Kidney epithelial cell (primary cell): Measurements from ENCODE around the gene TBCC. TPM values are rescaled to one million over a fixed set of nuclear protein-coding genes. Genes with fewer than 3 reads are reported as not detected.

ENCODE experiments used
- DNase-seq: peaks from one replicate; pipeline ENCODE4 v3.0.0-alpha.2; 2010; ENCODE audit warnings: low read depth
- H3K27me3 ChIP-seq: 2 replicates; pipeline ENCODE4 v1.6.0; 2011; ENCODE audit warnings: low read length; ENCODE audit not compliant: control insufficient read depth, insufficient read depth
- H3K36me3 ChIP-seq: 2 replicates; pipeline ENCODE4 v1.5.1; 2011; ENCODE audit warnings: low read length; ENCODE audit not compliant: control insufficient read depth, insufficient read depth
- H3K4me3 ChIP-seq: 2 replicates; pipeline ENCODE4 v1.5.1; 2011; ENCODE audit warnings: low read depth, mild to moderate bottlenecking, control low read depth, low read length
- CTCF ChIP-seq: IDR thresholded peaks from 2 replicates; pipeline ENCODE4 v1.5.1; 2011; ENCODE audit warnings: mild to moderate bottlenecking, moderate library complexity, low read length, control low read depth, inconsistent platforms; ENCODE audit not compliant: insufficient read depth, poor library complexity, severe bottlenecking
- total RNA-seq: library from RNA; depleted of rRNA; stranded (reverse); fragments of >200 nt; gene quantifications from 2 replicates; pipeline ENCODE4 v1.2.3, GENCODE V29; 2015

The TBCC gene
- total RNA-seq, 1 donor from 2014 or later: 55.2 TPM

DNA sequence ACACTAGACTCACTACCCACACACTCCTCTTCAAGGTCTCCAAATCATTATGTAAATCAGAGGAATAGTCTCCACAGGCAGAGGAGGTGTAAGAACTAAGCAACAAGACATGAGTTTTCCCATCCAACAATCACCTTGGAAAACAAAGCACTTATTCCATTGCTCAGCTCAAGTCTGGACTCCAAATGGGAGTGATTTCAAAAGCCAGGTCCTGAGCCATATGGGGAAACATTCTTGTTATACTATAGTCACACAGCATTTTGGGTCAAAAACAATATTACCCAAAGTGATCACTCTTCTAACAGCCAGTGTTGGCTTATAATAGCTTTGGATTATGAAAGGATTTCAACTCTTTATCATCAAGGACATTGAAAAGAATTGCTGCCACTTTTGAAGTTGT is 19.9 kb downstream of the TBCC start:
- DNase-seq: no peak
- no peak overlapping the region for H3K4me3 ChIP-seq
- no peaks in the 10 kb centered on the region for H3K36me3 ChIP-seq
- no peaks in the 10 kb centered on the region for H3K27me3 ChIP-seq
- no peak for TF ChIP-seq CTCF

DNA sequence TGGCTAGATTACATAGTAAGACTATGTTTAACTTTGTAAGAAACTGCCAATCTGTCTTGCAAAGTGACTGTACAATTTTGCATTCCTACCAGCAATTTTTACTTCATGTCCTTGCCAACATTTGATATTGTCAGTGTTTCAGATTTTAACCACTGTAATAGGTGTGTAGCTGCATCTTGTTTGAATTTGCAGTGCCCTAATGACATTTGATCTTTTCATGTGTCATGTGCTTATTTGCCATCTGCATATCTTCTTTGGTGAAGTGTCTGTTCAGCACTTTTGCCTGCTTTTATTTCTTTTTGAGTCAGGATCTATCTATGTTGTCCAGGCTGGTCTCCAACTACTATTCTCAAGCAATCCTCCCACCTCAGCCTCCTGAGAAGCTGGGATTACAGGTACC is 21.1 kb downstream of the TBCC start:
- Histone ChIP-seq H3K27me3 (no peaks in the 10 kb centered on the region), H3K4me3 (no peak overlapping the region), H3K36me3 (no peaks in the 10 kb centered on the region)
- DNase-seq: no peak
- TF ChIP-seq CTCF: no peak

DNA sequence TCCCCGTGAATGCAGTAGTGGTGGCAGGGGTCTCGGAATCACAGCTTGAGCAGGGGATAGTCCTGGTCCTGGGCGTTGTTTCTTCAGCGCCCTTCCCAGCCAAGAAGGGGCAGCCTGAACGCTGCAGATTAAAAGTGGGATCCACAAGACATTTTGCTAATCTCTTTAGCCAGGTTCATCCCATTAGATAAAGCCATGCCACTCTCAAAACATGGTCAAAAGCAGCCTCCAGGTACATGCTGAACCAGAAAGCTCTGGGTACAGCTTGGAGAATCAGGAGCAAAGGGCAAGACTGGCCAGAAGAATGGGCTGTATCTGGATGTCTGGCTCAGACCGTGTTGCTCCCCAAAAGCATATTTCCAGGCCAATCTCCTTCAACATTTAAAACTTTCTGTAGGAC is 23.4 kb downstream of the TBCC start, which contains the start of gene PRPH2:
PRPH2 (minus strand) TSS at position 101 of the 400 bp plus-strand sequence. CDS start 263 bp downstream, outside the sequence.
- H3K4me3 ChIP-seq: no peak within 1 kb of the TSS
- TF ChIP-seq CTCF: no peak
- H3K36me3 ChIP-seq: no peaks in the 10 kb centered on the region
- no peaks in the 10 kb centered on the region for H3K27me3 ChIP-seq
- DNase-seq: no peak

- DNase-seq: no peak
- H3K27me3 ChIP-seq: no peaks in the 10 kb centered on the region
- no peak for TF ChIP-seq CTCF
Measured at GRCh38 chr6:42720739-42721138, 25.2 kb downstream of the TBCC start.

DNA sequence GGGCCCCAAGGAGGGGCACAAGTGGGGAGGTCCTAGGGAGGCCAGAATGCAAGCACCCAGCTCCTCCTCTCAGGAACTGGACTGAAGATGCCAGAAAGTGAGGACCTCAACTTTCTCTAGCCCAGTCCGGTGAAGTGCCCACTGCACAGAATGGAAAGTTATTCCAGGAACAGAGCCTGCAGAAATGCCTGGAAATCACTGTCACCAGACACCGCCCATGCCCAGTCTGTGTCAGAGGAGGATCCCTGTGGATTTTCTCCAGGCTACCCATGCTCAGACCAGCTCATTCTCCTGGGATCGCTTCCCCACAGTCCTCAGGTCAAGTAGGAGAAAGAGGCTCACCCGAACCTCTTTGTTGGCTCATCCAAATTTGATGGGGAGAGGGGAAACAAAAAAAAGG is 30.0 kb downstream of the TBCC start:
- DNase-seq: no peak

More at GRCh38 chr6:42720739-42721138, 25.2 kb downstream of the TBCC start:
- no peaks in the 10 kb centered on the region for H3K36me3 ChIP-seq
- no peak overlapping the region for H3K4me3 ChIP-seq

More for the DNA sequence above, 30.0 kb downstream of the TBCC start:
- Histone ChIP-seq H3K4me3 (no peak overlapping the region), H3K27me3 (no peaks in the 10 kb centered on the region), H3K36me3 (no peaks in the 10 kb centered on the region)
- no peak for TF ChIP-seq CTCF
